GM19035 (cell line): ENCODE data around the gene PLGRKT.
"Not testable (repeated sequence)": the region's sequence is repeated elsewhere in the genome, so short reads cannot be mapped to it uniquely, and the experiment has no call there.

Experiments
- ATAC-seq: cut with Tn5 transposase; IDR thresholded peaks from one replicate; pipeline ENCODE4 v1.9.1; 2021; ENCODE audit not compliant: unreplicated experiment

Gene PLGRKT

DNA sequence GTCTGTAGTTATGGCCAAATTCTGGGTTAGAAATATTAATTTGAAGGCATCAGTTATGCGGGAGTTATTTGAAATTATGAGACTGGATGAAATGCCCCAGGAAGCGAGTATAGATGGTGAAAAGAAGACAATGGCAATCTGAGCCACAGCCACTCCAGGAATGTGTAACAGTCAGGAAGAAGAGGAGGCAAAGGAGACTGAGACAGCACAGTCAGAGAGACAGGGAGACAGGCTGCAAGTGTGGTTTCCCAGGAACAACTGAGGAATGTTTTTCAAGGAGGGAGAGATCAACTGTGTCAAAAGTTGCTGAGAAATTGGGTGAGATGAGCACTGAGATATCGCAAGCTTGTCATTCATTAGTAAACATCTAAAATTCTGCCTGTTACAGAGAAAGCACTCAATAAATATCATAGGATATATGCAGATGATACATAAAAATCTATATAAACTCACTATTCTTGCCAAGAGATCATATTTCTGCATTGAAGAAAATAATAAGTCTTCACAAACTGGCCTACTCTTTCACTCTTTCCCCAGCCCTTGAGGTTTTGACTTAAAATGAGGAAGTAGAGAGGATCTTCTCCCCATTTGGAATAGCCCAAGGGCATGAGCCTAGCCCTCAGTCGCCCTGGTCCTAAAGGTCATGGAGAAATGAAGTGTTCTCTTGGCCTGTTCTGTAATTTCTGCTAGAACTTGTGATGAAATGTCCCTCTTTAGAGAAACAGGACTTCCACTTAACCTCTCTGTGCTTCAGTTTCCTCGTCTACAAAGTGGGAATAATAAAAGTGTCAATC lies 49.5 kb downstream of the PLGRKT start:
- ATAC-seq = no peak

GRCh38 chr9:5384436-5384835 lies 53.3 kb downstream of the PLGRKT start:
- ATAC-seq = no peak

- no peak for ATAC-seq
Observed at GRCh38 chr9:5382479-5382878, 55.2 kb downstream of the PLGRKT start.

DNA sequence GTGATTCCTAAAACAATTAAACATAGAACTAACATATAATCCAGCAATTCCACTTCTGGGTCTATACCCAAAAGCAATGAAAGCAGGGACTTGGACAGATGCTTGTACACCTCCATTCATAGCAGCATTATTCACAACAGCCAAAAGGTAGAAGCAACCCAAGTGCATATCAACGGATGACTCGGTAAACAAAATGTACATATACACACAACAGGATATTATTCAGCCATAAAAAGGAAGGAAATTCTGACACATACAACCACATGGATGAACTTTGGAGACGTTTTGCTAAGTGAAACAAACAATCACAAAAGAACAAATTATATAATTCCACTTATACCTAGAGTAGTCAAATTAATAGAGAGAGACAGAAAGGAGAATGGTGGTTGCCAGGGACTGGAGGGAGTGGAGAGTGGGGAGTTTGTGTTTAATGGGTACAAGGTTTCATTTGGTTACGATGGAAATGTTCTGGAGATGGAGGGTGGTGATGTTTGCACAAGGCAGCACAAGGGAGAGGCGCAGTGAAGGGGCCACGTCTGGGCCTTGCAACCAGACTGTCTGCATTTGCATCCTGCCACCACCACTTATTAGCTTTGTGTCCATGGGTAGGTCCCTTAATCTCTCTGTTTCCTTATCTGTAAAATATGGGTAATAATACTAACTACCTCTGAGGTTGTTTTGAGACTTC lies 61.8 kb downstream of the PLGRKT start:
- ATAC-seq = no peak

DNA sequence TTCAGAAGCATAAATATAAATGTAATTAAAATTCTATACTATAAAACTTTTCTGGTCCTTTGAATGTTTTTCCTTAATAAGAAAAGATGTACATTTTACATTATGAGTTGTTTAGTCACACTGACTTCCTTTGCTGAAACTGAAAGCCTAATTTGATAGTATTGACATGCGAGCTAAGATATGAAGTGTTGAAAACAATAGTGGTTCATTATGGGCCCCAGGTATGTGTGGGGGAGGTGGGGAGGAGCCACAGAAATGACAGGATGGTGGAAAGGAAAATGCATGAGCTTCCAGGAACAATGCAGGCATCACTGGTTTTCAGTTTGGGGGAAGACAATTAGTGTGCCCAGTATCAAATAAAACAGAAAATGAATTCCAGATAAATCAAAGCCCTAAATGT lies 62.6 kb downstream of the PLGRKT start:
- no peak for ATAC-seq

DNA sequence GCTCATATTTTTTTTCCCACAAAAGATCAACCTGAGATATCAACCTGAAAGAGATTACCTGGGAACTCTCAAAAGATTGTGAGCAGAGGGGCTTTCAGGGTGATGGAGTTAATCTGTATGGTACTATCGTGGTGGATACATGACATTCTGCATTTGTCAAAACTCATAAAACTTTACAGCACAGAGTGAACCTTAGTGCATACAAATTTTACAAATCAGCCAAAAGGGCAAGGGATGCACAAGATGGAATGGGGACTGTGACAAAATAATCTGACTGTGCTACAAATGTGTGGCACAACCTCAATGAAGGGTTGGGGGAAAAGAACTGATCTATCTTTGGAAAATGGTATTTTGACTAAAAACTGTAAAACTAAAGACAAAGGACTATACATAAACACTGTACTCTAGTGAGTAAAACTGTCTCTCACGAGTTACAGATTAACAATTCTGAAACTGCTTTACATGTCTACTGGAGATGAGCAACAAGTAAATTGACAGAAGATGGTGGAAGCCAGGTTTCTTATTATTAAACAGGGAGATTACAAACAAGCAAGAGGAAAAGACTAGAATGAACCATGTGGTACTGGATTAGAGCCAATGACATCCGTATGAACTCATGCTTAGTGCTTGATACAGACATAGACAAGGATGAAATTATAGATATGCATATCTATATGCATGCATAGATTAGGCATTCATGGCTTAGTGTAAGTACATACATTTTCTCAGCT lies 73.3 kb downstream of the PLGRKT start:
- ATAC-seq = peak; percentile 92

- ATAC-seq = no peak
Observed at GRCh38 chr9:5361326-5362010, 76.3 kb downstream of the PLGRKT start.

DNA sequence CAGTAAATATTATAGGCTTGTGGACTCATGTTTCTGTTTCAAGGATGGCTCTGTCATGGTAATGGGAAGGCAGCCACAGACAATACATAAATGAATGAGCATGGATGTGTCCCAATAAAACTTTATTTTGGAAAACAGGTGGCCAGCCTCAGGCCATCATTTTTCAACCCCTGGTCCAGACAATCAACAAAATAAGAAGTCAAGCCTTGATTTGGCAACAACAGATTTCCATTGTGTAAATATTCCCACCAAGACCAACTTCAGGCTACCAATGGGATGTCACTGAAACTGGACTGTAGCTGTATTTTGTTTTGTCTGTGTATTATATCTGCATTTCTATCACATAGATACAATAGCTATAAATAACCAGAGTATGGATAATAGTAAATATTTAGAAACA lies 77.4 kb downstream of the PLGRKT start:
- ATAC-seq = no peak

DNA sequence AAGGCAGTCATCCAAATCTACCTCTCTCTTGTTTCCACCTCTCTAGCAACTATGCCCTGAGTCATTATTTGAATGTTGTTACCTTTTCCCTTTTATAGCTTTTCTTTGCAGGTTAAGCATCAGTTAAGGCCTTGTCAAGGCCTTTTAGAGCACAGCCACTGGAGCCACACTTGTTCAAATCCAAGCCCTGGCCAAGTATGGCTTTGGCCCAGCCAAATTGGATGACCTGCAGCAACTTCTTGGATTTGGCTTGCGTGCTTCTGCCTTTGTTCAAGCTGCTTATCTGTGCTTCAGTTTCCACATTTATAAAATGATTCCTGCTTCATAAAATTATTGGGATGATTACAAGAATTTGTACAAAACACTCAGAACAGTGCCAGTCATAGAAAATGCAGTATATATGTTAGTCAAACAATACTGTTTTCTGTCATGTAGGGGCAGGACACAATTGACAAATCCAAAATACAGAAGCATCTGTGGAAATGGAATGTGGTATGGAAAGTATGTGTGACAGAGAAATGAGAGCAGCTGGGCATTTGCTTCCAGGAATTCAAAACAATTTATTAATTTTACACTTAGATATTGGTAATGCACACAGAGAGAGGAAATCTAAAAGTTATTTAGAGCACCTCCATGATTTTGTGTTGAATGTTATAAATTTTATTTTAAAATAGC lies 80.2 kb downstream of the PLGRKT start:
- no peak for ATAC-seq

DNA sequence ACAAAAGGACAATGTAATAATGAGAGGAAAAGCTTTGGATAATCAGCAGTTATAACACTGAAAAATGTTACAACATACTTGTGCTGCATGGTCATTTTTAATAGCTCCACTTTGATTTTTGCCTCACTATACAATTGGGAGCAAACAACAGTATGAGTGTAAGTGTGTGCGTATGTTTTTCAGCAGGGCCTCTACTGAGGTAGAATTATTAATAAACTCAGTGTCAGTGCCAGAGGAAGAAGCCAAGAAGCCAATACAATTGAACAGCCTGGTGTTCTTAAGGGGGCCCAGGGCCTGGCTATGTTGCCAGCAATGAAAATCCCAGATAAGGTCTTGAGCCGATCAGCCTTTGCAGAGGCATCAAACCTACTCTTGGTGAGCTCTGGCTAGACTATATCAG lies 81.9 kb downstream of the PLGRKT start:
- ATAC-seq = no peak

DNA sequence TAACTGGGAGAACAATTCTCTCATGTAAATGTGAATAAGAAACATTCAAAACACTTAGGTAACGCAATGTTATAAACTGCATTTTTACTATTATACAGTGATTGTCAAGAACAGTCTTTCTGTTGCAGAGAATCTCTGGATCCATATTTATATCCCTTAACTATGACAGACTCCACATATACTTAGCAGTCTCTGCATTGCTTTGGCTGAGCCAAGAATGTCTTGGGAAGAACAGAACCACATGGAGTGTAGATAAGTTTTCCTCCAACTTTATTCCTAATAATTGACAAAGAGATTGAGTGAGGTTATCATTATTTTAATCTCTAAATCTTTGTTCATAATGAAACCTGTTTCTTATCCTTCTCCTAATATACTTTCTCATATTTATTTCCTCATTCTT lies 82.5 kb downstream of the PLGRKT start:
- ATAC-seq = no peak

DNA sequence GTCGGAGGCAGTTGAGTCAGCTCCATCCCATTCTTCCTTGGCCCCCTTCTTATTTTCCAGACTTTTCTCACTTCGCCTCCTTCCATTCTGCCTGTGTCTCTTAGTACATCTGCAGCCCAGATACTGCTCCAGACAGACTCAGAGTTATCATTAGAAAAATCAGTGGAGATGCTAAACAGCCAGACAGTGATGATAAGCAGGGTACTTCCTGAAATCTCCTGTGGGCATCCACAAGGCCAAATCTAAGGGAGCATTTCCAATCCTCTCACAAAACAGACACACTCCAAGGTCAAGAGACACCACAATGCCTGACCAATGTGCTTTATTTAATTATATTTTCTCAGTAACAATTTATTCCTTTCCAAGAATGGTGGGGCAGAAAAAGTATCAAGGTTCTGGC lies 83.5 kb downstream of the PLGRKT start:
- ATAC-seq = no peak

- no peak for ATAC-seq
Observed at GRCh38 chr9:5352637-5353248, 85.0 kb downstream of the PLGRKT start.

DNA sequence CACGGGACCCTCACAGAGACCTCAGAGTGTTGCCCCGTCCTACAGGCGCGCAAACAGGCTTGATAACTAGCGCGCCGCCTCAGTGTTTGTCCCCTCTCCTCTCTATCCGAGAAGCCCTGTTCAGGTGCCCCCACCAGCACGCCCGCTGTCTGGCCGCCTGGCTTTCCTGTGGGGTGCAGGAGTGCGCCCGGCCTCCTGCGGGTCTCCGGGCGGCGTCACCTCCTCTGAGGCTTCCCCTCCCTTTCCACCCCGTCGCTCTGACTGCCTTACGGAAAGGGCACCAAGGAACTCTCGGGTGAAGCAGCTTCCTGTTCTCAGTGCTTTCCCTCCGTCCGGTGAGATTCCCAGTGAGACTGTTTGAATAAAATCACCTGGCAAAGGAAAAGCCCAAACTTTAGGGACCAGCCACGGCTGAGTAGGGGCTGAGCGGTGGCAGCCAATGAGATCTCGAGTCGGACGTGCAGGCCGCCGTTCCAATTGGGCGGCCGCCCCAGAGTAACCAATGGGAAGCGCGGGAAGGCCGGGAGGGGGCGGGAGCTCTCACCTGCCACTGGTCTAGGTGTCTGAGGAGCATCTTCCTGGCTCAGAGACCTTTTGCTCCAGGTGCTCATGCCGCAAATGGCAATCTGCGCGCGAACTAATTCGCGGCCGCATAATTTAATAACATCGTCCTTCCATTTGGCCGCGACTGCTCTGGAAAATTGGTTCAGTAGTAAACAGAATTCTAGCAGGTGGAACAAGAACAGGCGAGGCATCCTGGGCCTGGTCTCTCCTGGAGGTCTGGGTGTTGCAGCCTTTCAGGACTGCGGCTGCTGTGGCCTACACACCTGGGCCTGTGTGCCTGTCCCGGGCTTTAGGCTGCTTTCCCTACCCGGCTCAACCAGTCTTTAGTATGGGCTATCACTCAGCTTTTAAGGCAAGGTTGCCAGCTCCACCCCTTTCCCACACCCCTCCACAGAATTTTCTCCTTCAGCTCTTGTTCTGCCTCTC lies 98.4 kb downstream of the PLGRKT start, which contains the start of gene RLN1:
TSS of gene RLN1 (minus strand) at position 885 of the 990 bp plus-strand sequence. CDS start at position 755, 130 bp downstream.
- ATAC-seq = peak; percentile 99

GRCh38 chr9:5336688-5337087 lies 101.0 kb downstream of the PLGRKT start:
- no peak for ATAC-seq

DNA sequence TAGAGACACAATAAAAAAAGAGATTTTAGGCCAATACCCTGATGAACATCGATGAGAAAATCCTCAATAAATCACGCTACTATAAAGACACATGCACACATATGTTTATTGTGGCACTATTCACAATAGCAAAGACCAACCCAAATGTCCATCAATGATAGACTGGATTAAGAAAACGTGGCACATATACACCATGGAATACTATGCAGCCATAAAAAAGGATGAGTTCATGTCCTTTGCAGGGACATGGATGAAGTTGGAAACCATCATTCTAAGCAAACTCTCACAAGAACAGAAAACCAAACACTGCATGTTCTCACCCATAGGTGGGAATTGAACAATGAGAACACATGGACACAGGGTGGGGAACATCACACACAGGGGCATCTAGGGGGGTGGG lies 106.4 kb downstream of the PLGRKT start:
- ATAC-seq = not testable (repeated sequence)

- ATAC-seq = no peak
Observed at GRCh38 chr9:5326893-5327548, 110.7 kb downstream of the PLGRKT start.

DNA sequence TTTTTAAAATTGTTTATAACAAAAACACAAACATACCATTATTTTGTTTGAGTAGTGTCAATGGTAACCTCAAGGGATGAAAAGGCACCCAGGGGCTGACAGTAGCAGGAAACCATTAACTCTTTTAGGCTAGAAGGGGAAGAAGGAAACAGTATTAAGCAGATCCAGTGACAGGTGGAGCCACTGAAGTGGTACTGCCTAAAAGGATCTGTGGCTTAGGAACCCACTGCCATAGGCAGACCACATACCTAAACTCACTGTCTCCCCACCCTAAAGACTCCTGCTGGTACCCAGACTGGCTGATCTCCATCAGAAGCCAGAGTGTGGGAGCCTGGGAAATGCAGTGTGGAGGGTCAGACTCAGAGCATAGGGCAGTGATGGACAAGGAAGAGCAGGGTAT lies 111.5 kb downstream of the PLGRKT start:
- no peak for ATAC-seq
